C4-2B (cell line): ENCODE results near the gene TNFAIP2.

Experiments used
- H3K27ac ChIP-seq: fragments of 450-650 bp; 2 replicates; pipeline ENCODE4 v1.5.1; 2017
- ZFX ChIP-seq: fragments of 450-650 bp; IDR thresholded peaks from 2 replicates; pipeline ENCODE4 v1.6.1; 2017
- TF ChIP-seq, protein P1 (sequence below): fragments of 450-650 bp; conservative IDR thresholded peaks from 2 replicates; pipeline ENCODE4 v1.5.1; 2017; ENCODE audit warnings: mild to moderate bottlenecking

TNFAIP2 gene

DNA sequence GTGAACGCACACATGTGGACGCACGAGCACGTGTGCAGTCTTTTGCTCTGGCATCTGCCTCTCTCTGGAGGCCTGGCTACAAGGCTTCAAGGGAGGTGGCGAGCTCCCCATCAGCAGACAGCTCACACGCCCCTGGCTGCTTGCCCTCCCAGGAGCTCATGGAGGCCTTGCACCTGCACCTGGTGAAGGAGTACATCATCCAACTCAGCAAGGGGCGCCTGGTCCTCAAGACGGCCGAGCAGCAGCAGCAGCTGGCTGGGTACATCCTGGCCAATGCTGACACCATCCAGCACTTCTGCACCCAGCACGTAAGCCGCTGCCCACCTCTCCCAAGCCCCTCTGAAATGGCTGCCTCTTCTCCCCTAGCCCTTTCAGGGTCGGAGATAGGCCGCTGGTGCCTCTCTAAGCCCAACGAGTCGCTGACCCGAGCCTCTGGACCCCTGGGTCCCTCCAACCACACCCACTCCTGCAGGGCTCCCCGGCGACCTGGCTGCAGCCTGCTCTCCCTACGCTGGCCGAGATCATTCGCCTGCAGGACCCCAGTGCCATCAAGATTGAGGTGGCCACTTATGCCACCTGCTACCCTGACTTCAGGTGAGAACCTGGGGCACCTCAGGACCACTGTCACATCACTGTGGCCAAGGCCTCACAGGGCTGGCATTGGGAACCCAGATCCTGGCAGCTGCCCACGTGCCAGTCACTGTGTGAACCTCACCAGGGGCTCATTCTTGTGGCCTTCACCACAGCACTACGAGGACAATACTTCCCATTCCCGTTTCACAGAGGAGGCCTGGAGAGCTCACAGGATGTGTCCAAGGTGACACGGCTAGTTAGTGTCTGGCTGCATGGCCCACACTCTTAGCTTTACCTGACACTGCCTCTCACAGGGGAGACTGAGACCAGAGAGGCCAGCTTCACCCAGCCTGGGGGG, 10.2 kb downstream of the TNFAIP2 start:
- TF ChIP-seq, protein P1, sequence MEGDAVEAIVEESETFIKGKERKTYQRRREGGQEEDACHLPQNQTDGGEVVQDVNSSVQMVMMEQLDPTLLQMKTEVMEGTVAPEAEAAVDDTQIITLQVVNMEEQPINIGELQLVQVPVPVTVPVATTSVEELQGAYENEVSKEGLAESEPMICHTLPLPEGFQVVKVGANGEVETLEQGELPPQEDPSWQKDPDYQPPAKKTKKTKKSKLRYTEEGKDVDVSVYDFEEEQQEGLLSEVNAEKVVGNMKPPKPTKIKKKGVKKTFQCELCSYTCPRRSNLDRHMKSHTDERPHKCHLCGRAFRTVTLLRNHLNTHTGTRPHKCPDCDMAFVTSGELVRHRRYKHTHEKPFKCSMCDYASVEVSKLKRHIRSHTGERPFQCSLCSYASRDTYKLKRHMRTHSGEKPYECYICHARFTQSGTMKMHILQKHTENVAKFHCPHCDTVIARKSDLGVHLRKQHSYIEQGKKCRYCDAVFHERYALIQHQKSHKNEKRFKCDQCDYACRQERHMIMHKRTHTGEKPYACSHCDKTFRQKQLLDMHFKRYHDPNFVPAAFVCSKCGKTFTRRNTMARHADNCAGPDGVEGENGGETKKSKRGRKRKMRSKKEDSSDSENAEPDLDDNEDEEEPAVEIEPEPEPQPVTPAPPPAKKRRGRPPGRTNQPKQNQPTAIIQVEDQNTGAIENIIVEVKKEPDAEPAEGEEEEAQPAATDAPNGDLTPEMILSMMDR = no peak
- no peak for TF ChIP-seq ZFX
- no peak overlapping the region for H3K27ac ChIP-seq

DNA sequence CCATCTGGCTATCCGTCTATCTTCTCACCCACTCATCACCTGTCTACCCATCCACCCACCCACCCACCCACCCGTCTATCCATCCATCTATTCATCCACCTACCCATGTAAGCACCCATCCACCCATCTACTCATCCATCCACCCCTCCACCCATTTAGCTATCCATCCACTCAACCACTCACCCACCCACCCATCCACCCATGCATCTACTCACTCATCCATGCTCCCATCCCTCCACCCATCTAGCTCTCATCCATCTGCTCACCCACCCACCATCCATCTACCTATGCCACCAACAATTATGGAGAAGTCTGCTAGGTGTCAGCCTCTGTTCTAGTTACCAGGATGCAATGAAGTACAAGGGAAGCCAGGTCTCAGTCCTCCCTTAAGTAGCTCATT, 11.1 kb downstream of the TNFAIP2 start:
- TF ChIP-seq ZFX = no peak
- TF ChIP-seq, protein P1 = no peak

DNA sequence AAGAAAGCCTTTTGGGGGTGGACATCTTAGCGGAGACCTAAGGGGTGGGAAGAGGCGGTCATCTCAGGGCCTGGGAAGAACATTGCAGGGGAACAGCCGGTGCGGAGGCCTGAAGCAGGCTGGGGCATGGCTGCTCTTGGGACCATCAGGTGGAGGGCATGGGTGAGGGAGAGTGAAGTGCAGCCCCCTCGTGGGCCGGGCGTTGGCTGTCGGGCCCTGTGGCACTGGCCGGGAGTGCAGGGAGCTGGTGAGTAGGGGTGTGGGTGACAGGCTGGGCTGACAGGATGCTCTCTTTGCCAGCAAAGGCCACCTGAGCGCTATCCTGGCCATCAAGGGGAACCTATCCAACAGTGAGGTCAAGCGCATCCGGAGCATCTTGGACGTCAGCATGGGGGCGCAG, 11.7 kb downstream of the TNFAIP2 start:
- no peak for TF ChIP-seq ZFX
- TF ChIP-seq, protein P1 = no peak
- H3K27ac ChIP-seq = no peak overlapping the region

More for the DNA sequence above, 11.1 kb downstream of the TNFAIP2 start:
- no peak overlapping the region for H3K27ac ChIP-seq

DNA sequence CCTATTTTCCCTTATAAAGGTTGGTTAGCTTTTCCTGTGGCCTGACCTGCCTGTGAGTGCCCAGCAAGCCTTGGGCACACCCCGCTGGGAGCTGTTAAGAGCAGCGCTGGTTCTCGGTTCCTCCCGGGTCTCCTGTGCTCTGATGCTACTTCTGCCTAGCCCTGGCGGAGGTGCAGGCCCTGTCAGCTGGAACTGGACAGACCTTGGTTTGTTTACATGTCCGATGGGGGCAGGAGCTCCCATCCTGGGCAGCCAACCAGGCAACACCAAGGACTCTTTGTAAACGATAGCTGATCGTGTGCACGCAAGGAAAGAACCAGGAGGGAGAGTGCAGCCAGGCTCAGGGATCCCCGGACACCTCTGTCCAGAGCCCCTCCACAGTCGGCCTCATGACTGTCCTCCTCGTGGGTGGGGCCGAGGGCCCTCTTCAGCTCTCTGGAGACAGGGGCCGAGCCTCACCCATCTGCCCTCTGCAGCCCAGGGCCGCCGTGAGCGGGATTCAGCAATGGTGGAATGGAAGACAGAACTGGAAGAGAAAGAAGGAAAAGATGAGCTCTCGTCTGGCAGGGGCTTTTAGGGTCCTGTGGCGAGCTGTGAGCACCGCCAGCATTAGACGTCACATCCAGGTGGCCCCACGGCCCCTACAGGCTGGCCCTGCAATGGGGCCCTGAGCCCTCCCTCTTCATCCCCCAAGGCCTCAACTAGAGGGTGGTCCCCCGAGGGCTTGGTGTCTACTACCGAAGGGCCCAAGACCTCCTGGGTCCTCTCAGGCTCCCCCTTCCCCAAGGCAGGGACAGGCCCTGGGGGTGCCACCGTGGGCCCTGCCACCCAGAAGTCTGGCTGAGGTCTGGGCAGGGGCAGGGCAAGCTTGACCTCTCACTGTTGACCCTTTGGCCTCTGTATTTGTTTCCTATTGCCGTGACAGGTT, 12.3 kb downstream of the TNFAIP2 start:
- no peak overlapping the region for H3K27ac ChIP-seq
- TF ChIP-seq, protein P1 = no peak
- TF ChIP-seq ZFX = no peak

DNA sequence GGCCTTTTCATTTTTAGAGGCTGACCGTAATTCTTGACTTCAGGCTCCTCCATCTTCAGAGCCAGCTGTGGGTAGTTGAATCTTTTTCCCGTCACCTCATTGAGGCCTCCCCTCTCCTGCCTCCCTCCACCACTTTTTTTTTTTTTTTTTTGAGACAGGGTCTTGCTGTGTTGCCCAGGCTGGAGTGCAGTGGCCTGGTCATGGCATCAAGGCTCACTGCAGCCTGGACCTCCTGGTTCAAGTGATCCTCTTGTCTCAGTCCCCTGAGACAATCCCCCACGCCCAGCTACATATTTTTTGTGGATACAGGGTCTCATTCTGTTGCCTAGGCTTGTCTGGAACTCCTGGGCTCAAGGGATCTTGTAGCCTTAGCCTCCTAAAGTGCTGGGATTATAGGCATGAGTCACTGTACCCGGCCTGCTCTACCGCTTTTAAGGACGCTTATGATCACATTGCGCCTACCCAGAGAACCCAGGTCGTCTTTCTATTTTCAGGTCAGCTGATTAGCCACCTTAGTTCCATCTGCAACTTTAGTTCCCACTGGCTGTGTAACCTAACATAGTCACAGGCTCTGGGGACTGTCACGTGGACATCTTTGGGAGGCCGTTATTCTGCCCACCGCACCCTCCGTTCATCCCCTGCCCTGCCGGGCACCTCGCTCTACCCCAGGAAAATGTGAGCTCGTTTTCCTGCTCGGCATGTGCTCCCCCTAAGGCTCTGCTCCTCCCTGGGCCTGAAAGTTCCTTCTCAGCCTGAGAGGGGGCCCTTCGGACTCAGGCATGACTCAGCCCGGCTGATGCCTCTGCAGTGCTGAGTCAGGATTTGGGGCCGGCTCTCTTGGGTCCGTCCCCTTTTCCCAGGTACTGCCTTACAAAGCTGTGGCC, 13.4 kb downstream of the TNFAIP2 start:
- H3K27ac ChIP-seq = no peak overlapping the region
- TF ChIP-seq ZFX = no peak
- TF ChIP-seq, protein P1 = no peak

DNA sequence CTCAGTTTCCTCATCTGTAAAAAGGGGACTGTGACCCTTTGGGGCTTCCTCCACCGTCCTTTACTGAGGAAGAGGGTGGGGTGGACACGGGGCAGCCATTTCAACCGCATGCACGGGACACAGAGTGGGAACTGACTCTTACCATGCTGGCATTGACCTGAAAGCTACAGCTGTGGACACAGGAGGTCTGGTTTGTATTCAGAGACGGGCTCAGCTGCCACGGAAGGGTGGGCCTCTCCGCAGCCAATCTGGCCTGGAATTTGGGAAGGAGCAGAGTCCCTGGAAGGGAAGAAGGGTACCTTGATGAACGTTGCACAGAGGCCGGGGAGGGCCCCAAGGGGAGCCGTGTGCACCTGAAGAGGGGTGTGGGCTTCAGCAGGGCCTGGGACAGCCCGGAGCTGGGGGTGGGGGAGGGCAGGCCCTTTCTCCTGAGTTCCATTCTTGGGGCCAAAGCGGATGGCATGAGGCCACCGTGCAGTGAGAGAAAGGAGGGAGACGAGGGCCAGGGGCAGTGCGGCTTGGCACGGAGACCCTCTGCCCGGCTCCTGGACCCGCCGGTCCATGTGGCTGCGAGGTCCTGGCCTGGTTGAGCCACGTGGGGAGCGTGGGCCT, 14.5 kb downstream of the TNFAIP2 start:
- H3K27ac ChIP-seq = no peak overlapping the region

More for the DNA sequence above, 14.5 kb downstream of the TNFAIP2 start:
- TF ChIP-seq, protein P1 = no peak
- TF ChIP-seq ZFX = no peak
